Measurements from ENCODE around the gene RPS6KA2.

DNA sequence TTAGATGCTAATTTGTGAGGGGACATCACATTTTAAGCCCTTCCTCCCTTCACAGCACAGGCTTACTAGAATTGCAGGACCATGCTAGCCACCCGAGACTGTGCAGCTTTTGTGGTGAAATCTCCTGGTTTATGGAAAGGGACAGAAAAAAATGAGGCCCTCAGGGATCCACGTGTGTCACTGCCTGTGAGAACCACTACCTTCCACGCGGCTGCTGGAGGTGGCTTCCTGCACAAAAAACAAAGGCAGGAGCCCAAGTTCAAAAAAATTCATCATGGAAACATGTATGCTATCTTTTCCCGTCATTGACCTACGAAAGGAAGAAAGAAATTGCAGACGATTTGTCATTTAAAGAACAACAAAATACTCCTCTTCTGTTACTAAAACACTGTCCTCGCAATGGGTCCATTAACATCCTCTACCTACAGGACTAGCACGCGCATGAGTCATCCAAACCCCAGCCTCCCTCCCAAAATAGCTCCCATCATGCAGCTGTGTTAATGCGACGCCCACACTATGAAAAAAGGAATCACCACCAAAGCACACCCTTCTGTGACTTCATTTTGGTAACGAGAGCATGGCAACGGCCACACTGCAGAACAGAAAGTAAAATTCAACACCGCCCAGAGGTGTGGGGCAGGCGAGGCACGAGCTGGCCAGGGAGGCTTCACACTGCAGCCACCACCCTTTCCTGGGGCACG lies 86.3 kb downstream of the RPS6KA2 start:
- TF ChIP-seq SIN3A (IDR thresholded peaks at IDR 0.05; ENCODE audit: borderline replicate concordance, insufficient read depth, low read depth, low read length) (no peak), REST (IDR thresholded peaks at IDR 0.05; ENCODE audit: insufficient read depth in 1 of 2, low read depth in 2 of 2, low read length in 1 of 2) (no peak), POLR2AphosphoS5 (IDR thresholded peaks at IDR 0.05; ENCODE audit: low read depth, low read length) (no peak), TCF7L2 (IDR thresholded peaks at IDR 0.05; ENCODE audit: low read depth, low read length) (no peak)

Measured in Panc1 (cell line).